A549 (cell line): ENCODE data around the gene HLA-DMA.

Source experiments
- CTCF ChIP-seq: fragments of >200 bp; sonication (Bioruptor Twin); formaldehyde crosslinking; IDR thresholded peaks from 3 replicates; pipeline ENCODE4 v1.5.1; 2016
- GATA3 ChIP-seq: IDR thresholded peaks from 2 replicates; pipeline ENCODE4 v1.6.1; 2012; ENCODE audit warnings: borderline replicate concordance
- HMGXB4 ChIP-seq: fragments of 250-450 bp; sonication (Bioruptor Pico); IDR thresholded peaks from 2 replicates; pipeline ENCODE4 v1.5.0; 2021; ENCODE audit warnings: mild to moderate bottlenecking, moderate library complexity, borderline replicate concordance
- KDM1A ChIP-seq: fragments of 200-600 bp; sonication (generic); IDR thresholded peaks from 2 replicates; pipeline ENCODE4 v1.6.1; 2016; ENCODE audit warnings: low read depth, mild to moderate bottlenecking
- MAFK ChIP-seq: fragments of 450-650 bp; IDR thresholded peaks from 2 replicates; pipeline ENCODE4 v1.6.1; 2014; ENCODE audit not compliant: partially characterized antibody
- NR3C1 ChIP-seq: fragments of >200 bp; sonication (Bioruptor Twin); formaldehyde crosslinking; IDR thresholded peaks from 3 replicates; pipeline ENCODE4 v1.6.1; 2017
- POLR2A ChIP-seq: IDR thresholded peaks from 2 replicates; pipeline ENCODE4 v1.6.1; 2012; ENCODE audit warnings: mild to moderate bottlenecking, low read length
- RFX5 ChIP-seq: fragments of 450-650 bp; IDR thresholded peaks from 2 replicates; pipeline ENCODE4 v1.7.1; 2014; ENCODE audit warnings: antibody characterized with exemption, mild to moderate bottlenecking, moderate library complexity

GRCh38 chr6:32964776-32965175 lies 11.9 kb upstream of the HLA-DMA start:
- TF ChIP-seq NR3C1 (no peak), POLR2A (no peak), HMGXB4 (no peak), CTCF (no peak), GATA3 (no peak), MAFK (no peak), RFX5 (no peak), KDM1A (no peak)
